ENCODE data around the gene SUPV3L1. TPM values are rescaled to one million over a fixed set of nuclear protein-coding genes. Genes with fewer than 3 reads are reported as not detected.
"Not testable (repeated sequence)": the region's sequence is repeated elsewhere in the genome, so short reads cannot be mapped to it uniquely, and the experiment has no call there.

SUPV3L1 gene
- total RNA-seq, 5 donors from 2014 or later (not counting 1 experiment from before 2014, with no cell fraction given): 34.1 to 50.7 (median 36.1) TPM

- no peak overlapping the region for H3K27ac Mint-ChIP-seq
- H3K27me3 ChIP-seq (replicated peaks in 1 of 2; ENCODE audit: control insufficient read depth in 2 of 2, extremely low read depth in 1 of 2, insufficient read depth in 2 of 2, low read length in 1 of 2): no peaks in the 10 kb centered on the region
- H3K9me3 Mint-ChIP-seq: no peaks in the 10 kb centered on the region
- H3K4me1 ChIP-seq (ENCODE audit: control insufficient read depth in 1 of 2, extremely low read depth in 1 of 2, insufficient read depth in 2 of 2, low read length in 2 of 2): no peaks in the 10 kb centered on the region
- no peaks in the 10 kb centered on the region for H3K27me3 Mint-ChIP-seq
- CTCF ChIA-PET: interaction anchor here in 1 of 2 donors (0.6 kb wide), 1 partner anchor 260 kb away, joined by 4 read pairs; no protein-coding TSS in a partner anchor
- peaks cover 8% of the 10 kb centered on the region for H3K36me3 Mint-ChIP-seq
- no peak overlapping the region for H3K27ac ChIP-seq (ENCODE audit: low read length)
- H3K4me1 Mint-ChIP-seq: no peaks in the 10 kb centered on the region
- no peaks in the 10 kb centered on the region for H3K9me3 ChIP-seq
- POLR2A ChIA-PET: no interaction called here
- H3K4me3 Mint-ChIP-seq: no peak overlapping the region
- H3K4me3 ChIP-seq (ENCODE audit: control insufficient read depth in 1 of 2, extremely low read depth in 1 of 2, low read length in 1 of 2): no peak overlapping the region
- H3K36me3 ChIP-seq (ENCODE audit: control insufficient read depth in 2 of 2, extremely low read depth in 1 of 2, insufficient read depth in 1 of 2, low read length in 1 of 2): peaks cover 5 to 6% of the 10 kb centered on the region in 2 donors
- no peak for ATAC-seq (replicated peaks in 1 of 4)
- 89% methylated on average over 17 of the region's 24 CpGs for WGBS (ENCODE audit: insufficient coverage)
- DNase-seq: no peak
Measured at GRCh38 chr10:69248117-69248730, 68.2 kb downstream of the SUPV3L1 start.

- Histone ChIP-seq H3K36me3 (ENCODE audit: control insufficient read depth in 2 of 2, extremely low read depth in 1 of 2, insufficient read depth in 1 of 2, low read length in 1 of 2) (peaks cover 3 to 6% of the 10 kb centered on the region in 2 donors), H3K4me1 (ENCODE audit: control insufficient read depth in 1 of 2, extremely low read depth in 1 of 2, insufficient read depth in 2 of 2, low read length in 2 of 2) (no peaks in the 10 kb centered on the region), H3K27ac (ENCODE audit: low read length) (no peak overlapping the region), H3K9me3 (no peaks in the 10 kb centered on the region), H3K27me3 (replicated peaks in 1 of 2; ENCODE audit: control insufficient read depth in 2 of 2, extremely low read depth in 1 of 2, insufficient read depth in 2 of 2, low read length in 1 of 2) (no peaks in the 10 kb centered on the region), H3K4me3 (ENCODE audit: control insufficient read depth in 1 of 2, extremely low read depth in 1 of 2, low read length in 1 of 2) (no peak overlapping the region)
- ChIA-PET CTCF (no interaction called here), POLR2A (no interaction called here)
- Mint-ChIP-seq H3K27me3 (no peaks in the 10 kb centered on the region), H3K4me3 (no peak overlapping the region), H3K9me3 (no peaks in the 10 kb centered on the region), H3K4me1 (no peaks in the 10 kb centered on the region), H3K27ac (no peak overlapping the region), H3K36me3 (peaks cover 11% of the 10 kb centered on the region)
- no peak for ATAC-seq (replicated peaks in 1 of 4)
- 92% methylated on average over 10 of the region's 14 CpGs for WGBS (ENCODE audit: insufficient coverage)
- DNase-seq: no peak
Measured at GRCh38 chr10:69250041-69250440, 70.0 kb downstream of the SUPV3L1 start.

DNA sequence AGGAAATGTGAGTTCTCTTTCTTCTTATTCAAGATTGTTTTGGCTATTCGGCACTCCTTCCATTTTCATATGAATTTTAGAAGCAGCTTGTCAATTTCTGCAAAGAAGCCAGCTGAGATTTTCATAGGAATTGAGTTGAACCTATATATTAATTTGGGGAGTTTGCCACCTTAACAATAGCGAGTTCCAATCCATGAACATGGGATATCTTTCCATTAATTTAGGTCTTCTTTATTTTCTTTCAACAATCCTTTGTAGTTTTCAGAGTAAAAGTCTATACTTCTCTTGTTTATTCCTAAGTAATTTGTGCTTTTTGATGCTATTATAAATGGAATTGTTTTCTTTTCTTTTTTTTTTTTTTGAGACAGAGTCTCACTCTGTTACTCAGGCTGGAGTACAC, 71.4 kb downstream of the SUPV3L1 start:
- H3K36me3 Mint-ChIP-seq: peaks cover 11% of the 10 kb centered on the region
- H3K9me3 ChIP-seq; ATAC-seq (replicated peaks in 1 of 4); H3K9me3 Mint-ChIP-seq; H3K4me1 Mint-ChIP-seq; H3K27ac ChIP-seq (ENCODE audit: low read length); DNase-seq; H3K27me3 Mint-ChIP-seq; H3K27ac Mint-ChIP-seq; H3K4me3 Mint-ChIP-seq; H3K4me1 ChIP-seq (ENCODE audit: control insufficient read depth in 1 of 2, extremely low read depth in 1 of 2, insufficient read depth in 2 of 2, low read length in 2 of 2); H3K36me3 ChIP-seq (ENCODE audit: control insufficient read depth in 2 of 2, extremely low read depth in 1 of 2, insufficient read depth in 1 of 2, low read length in 1 of 2); H3K27me3 ChIP-seq (replicated peaks in 1 of 2; ENCODE audit: control insufficient read depth in 2 of 2, extremely low read depth in 1 of 2, insufficient read depth in 2 of 2, low read length in 1 of 2); CTCF ChIA-PET; H3K4me3 ChIP-seq (ENCODE audit: control insufficient read depth in 1 of 2, extremely low read depth in 1 of 2, low read length in 1 of 2); POLR2A ChIA-PET: not testable (repeated sequence)
- no CpG with 5 or more reads among the region's 2 CpGs for WGBS (ENCODE audit: insufficient coverage)

GRCh38 chr10:69253171-69253570, 73.1 kb downstream of the SUPV3L1 start:
- peaks cover 20% of the 10 kb centered on the region for H3K36me3 Mint-ChIP-seq
- CTCF ChIA-PET: no interaction called here
- 91% methylated on average over 1 of the region's 3 CpGs for WGBS (ENCODE audit: insufficient coverage)

GRCh38 chr10:69254877-69255276, 74.8 kb downstream of the SUPV3L1 start:
- peaks cover 0 to 5% of the 10 kb centered on the region in 2 donors for H3K36me3 ChIP-seq (ENCODE audit: control insufficient read depth in 2 of 2, extremely low read depth in 1 of 2, insufficient read depth in 1 of 2, low read length in 1 of 2)
- H3K27me3 Mint-ChIP-seq: no peaks in the 10 kb centered on the region
- no peaks in the 10 kb centered on the region for H3K9me3 ChIP-seq
- no peaks in the 10 kb centered on the region for H3K4me1 ChIP-seq (ENCODE audit: control insufficient read depth in 1 of 2, extremely low read depth in 1 of 2, insufficient read depth in 2 of 2, low read length in 2 of 2)
- CTCF ChIA-PET: interaction anchor here in 1 of 2 donors (0.5 kb wide), 1 partner anchor 471 kb away, joined by 3 read pairs; no protein-coding TSS in a partner anchor
- H3K27ac ChIP-seq (ENCODE audit: low read length): no peak overlapping the region
- H3K27ac Mint-ChIP-seq: no peak overlapping the region
- 78% methylated on average over 3 of the region's 7 CpGs for WGBS (ENCODE audit: insufficient coverage)
- no peaks in the 10 kb centered on the region for H3K27me3 ChIP-seq (replicated peaks in 1 of 2; ENCODE audit: control insufficient read depth in 2 of 2, extremely low read depth in 1 of 2, insufficient read depth in 2 of 2, low read length in 1 of 2)
- POLR2A ChIA-PET: no interaction called here
- ATAC-seq (replicated peaks in 1 of 4) (no peak), DNase-seq (no peak)
- no peak overlapping the region for H3K4me3 Mint-ChIP-seq
- H3K4me3 ChIP-seq (ENCODE audit: control insufficient read depth in 1 of 2, extremely low read depth in 1 of 2, low read length in 1 of 2): no peak overlapping the region
- peaks cover 25% of the 10 kb centered on the region for H3K36me3 Mint-ChIP-seq
- H3K9me3 Mint-ChIP-seq: no peaks in the 10 kb centered on the region
- no peaks in the 10 kb centered on the region for H3K4me1 Mint-ChIP-seq

More at GRCh38 chr10:69253171-69253570, 73.1 kb downstream of the SUPV3L1 start:
- POLR2A ChIA-PET: interaction anchor here in 1 of 2 donors (0.6 kb wide), 1 partner anchor 127 kb away, joined by 3 read pairs; no protein-coding TSS in a partner anchor
- Histone ChIP-seq H3K36me3 (ENCODE audit: control insufficient read depth in 2 of 2, extremely low read depth in 1 of 2, insufficient read depth in 1 of 2, low read length in 1 of 2) (peaks cover 0 to 5% of the 10 kb centered on the region in 2 donors), H3K9me3 (no peaks in the 10 kb centered on the region), H3K4me3 (ENCODE audit: control insufficient read depth in 1 of 2, extremely low read depth in 1 of 2, low read length in 1 of 2) (no peak overlapping the region), H3K4me1 (ENCODE audit: control insufficient read depth in 1 of 2, extremely low read depth in 1 of 2, insufficient read depth in 2 of 2, low read length in 2 of 2) (no peaks in the 10 kb centered on the region), H3K27me3 (replicated peaks in 1 of 2; ENCODE audit: control insufficient read depth in 2 of 2, extremely low read depth in 1 of 2, insufficient read depth in 2 of 2, low read length in 1 of 2) (no peaks in the 10 kb centered on the region), H3K27ac (ENCODE audit: low read length) (no peak overlapping the region)
- Mint-ChIP-seq H3K4me3 (no peak overlapping the region), H3K9me3 (no peaks in the 10 kb centered on the region), H3K27me3 (no peaks in the 10 kb centered on the region), H3K27ac (no peak overlapping the region), H3K4me1 (no peaks in the 10 kb centered on the region)
- ATAC-seq (replicated peaks in 1 of 4): no peak
- DNase-seq: no peak

Other genes with a start within 250 kb of the SUPV3L1 start
- gene DDX21, start 224.1 kb upstream of the SUPV3L1 start, total RNA-seq: 10 to 100 TPM; 53.7 to 86.0 (median 60.7) TPM
- 10 to 100 TPM in 3 of 5 donors, 1 to 10 TPM in 2; 5.9 to 15.2 (median 13.2) TPM for gene KIFBP, start 191.4 kb upstream of the SUPV3L1 start, total RNA-seq
- 100 to 1,000 TPM in 4 of 5 donors, 10 to 100 TPM in 1; 91.4 to 271 (median 137) TPM for gene SRGN, start 92.1 kb upstream of the SUPV3L1 start, total RNA-seq
- gene VPS26A, start 56.1 kb upstream of the SUPV3L1 start, total RNA-seq: 10 to 100 TPM; 24.6 to 35.8 (median 28.2) TPM
- 1 to 10 TPM; 2.3 to 6.5 (median 5.2) TPM for gene HKDC1, start 40.1 kb downstream of the SUPV3L1 start, total RNA-seq
- gene HK1, start 98.3 kb downstream of the SUPV3L1 start, total RNA-seq: 10 to 100 TPM; 66.3 to 85.5 (median 83.6) TPM
- not detected for gene TACR2, start 236.7 kb downstream of the SUPV3L1 start, total RNA-seq

All from T-cell (primary cell).